SIG-M5 (cell line): Measurements from ENCODE around the gene ZNF43.
"Not testable (repeated sequence)": the region's sequence is repeated elsewhere in the genome, so short reads cannot be mapped to it uniquely, and the experiment has no call there.

ENCODE experiments used
- DNase-seq: peaks from one replicate; lab custom pipeline; 2025; lab: John Stamatoyannopoulos, UW

Gene ZNF43

DNA sequence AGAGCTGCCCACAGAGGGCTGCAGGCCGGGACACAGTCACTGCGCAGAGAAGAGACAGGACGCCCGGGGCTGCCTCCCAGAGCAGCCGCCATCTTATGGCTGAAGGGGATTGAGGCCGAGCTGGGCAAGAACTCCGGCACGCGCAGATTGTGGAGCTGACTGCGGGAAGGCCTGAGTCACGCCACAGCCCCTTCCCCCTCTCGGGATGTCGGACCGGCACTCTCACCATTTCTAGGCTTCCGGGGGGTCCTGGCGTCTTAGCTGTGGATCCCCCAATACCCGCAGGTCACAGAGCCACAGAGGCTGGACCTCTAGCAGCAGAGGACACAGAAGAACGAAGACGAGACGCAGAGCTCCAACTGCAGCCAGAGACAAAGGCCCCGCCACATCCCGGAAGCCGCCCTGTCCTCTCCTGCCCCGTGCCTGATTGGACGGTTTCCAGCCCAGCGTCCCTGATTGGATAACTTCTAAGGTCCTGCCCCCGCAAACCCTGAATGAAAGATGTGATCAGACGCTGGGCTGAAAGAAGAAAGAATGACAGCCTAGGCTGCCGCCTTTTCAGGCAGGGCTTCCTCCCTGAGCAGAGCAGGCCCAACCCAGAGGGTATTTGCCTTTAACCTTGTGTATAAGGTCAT lies at the start of gene ZNF43:
Gene ZNF43 (minus strand): TSS at position 373 of the 635 bp plus-strand sequence. CDS start 144 bp downstream, at position 229.
- no peak for DNase-seq

DNA sequence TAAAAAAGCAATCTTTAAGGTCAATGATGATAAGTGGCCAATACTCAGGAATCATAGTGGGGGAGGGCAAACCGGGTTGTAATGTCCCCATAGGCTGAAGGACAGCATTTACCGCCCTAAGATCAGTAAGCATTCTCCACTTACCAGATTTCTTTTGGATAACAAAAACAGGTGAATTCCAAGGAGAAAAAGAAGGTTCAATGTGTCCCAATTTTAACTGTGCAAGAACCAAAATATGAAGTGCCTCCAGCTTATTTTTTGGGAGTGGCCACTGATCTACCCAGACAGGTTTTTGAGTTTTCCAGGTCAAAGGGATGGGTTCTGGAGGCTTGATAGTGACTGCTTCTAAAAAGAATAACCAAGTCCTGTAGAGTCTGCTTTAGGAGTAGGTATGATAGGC lies 49.5 kb upstream of the ZNF43 start:
- DNase-seq: not testable (repeated sequence)

DNA sequence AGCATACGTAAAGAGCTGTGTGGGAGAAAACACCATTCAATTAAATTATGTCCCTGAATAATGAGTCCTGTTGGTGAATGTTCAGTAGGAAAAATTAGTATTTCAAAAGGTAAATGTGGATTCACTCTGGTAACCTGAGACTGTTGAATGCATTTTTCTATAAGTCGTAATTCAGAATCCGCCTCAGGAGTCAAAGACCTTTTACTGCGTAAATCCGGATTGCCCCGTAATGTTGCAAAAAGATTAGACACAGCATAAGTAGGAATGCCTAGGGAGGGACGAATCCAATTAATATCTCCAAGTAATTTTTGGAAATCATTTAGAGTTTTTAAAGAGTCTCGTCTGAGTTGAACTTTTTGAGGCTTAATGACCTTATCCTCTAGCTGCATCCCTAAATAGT lies 48.8 kb upstream of the ZNF43 start:
- DNase-seq: not testable (repeated sequence)

DNA sequence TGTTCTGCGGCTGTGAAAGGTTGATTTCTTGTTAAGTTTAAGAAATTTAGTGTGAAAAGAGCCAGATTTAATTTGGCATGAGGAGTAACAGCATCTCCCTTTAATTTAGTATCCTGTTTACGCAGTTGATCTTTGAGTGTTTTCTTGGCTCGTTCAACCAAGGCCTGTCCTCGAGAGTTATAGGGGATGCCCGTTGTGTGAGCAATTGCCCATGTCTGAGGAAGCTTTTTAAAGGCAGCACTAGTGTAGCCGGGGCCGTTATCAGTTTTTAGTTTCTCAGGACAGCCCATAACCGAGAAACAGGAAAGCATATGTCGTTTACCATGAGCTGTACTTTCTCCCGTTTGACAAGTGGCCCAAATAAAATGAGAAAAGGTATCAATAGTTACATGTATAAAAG lies 47.5 kb upstream of the ZNF43 start:
- no peak for DNase-seq

DNA sequence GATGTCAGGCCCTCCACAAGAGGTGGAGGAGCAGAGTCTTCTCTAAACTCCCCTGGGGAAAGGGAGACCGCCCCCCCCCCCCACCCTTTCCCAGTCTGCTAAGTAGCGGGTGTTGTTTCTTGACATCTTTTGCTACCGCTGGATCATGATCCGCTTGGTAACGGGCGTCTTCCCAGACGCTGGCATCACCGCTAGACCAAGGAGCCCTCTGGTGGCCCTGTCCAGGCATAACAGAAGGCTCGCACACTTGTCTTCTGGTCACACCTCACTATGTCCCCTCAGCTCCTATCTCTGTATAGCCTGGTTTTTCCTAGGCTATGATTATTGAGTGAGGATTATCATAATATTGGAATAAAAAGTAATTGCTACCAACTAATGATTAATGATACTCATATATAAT lies 44.8 kb upstream of the ZNF43 start:
- not testable (repeated sequence) for DNase-seq

DNA sequence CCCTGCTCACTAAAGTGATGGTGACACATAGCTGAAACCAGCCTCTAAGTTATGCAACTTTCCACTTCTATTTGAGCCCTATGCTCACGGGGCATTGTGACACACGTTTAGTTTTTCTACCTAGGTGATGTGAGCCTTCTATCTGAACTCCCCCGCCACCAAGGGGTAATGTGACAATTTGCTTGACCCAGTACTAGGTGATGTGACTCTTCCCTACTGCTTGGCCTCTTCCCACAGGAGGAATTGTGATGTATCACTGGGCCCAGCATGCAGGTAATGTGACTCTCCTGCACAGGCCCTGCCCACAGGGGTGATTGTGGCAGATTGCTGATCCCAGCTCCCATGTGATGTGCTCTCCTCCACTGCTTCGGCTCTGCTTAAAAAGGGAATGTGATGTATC lies 42.7 kb upstream of the ZNF43 start:
- no peak for DNase-seq

DNA sequence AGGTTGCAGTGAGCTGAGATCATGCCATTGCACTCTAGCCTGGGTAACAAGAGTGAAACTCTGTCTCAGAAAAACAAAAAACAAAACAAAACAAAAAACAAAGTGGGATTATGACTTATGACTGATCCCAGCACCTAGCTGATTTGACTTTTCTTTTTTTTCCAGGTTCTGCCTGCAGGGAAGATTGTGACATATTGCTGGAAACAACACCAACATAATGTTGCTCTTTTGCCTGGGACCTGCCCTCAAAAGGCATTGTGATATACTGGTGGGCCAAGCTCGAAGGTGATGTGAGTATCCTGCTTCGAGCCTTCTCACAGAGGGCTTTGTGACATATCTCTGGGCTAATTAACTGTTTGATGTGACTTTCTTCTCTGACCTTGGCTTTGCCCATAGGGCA lies 42.0 kb upstream of the ZNF43 start:
- DNase-seq: no peak

DNA sequence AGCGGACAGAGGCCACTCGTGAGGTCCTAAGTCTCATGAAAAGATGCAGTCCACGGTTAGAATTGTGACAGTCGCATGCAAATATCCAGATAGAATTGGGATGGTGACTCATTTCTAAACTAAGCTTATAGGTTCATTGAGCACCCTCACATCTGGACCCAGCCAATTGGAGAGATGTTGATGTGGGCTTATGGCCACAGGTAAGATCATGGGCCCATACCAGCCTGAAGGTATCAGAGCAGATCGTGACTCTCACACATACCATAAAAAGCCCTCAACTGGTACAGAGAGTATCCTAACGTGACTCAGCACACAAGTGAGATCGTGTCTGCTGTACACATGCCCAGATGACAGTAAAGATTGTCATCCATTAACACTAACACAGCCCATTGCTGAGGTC lies 40.6 kb upstream of the ZNF43 start:
- DNase-seq: not testable (repeated sequence)

DNA sequence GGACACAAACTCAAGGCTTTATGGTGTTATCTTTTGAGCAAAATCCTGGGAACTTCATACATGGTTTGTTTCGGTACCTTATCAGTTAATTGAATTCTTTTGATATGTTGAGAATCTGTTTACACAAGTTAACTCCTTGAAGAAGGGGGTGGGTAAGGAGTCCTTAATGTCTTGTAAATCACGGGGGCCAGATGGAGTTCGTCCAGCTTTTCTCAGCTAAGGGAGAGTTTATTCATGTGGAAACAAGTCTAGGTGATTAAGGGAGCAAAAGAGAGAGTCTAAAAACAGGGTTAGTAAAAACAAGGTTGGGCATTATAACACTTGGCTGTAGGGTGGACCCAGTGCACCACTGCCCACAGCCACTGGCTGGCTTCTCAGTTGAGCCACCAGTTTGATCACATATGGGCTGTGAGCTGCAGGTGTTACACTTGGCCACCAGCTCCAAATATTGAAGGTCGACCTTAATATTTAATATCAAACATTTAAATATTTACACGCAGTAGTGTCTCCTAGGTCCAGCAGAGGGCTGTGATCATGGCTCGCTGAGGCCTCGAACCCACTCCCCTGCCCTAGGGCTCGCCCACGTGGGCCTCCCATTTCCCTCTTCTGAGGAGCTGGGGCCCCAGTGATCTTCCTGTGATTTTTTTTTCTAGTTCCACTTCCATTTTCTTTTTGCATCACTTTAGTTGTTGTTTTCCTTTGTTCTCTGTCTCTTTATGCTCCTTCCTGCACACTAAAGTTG lies 21.0 kb upstream of the ZNF43 start:
- no peak for DNase-seq

DNA sequence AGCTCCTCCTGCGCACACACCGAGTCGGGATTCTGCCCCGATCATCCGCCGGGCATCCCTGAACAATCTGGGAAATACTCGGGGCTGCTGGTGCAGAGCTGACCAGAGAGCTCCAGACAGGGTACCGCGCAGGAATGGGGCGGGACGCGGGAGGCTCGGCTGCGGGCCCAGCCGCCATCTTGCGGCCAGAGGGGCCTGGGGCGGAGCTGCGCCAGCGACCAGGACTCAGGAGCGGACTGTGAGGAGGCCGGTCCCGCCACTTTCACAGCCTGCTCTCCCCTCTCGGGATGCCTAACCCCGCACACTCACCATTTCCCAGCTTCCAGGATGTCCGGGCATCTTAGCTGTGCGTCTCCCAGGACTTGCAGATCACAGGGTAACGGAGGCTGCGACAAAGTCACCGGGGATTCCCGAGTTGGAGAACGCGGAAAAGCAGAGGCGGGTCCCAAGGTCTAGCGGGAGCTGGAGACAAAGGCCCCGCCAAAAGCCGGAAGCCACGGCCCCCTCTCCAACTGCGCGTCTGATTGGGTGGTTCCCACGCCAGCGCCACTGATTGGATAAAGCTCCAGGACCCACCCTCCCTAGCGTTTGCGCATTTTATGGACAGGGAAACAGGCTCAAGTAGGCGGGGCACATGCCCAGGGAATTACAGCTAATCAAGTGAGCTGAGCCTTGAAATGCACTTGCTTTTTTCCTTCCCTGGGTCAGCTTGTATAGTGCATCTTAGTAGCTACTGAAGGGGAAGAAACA lies 15.8 kb upstream of the ZNF43 start:
- no peak for DNase-seq

DNA sequence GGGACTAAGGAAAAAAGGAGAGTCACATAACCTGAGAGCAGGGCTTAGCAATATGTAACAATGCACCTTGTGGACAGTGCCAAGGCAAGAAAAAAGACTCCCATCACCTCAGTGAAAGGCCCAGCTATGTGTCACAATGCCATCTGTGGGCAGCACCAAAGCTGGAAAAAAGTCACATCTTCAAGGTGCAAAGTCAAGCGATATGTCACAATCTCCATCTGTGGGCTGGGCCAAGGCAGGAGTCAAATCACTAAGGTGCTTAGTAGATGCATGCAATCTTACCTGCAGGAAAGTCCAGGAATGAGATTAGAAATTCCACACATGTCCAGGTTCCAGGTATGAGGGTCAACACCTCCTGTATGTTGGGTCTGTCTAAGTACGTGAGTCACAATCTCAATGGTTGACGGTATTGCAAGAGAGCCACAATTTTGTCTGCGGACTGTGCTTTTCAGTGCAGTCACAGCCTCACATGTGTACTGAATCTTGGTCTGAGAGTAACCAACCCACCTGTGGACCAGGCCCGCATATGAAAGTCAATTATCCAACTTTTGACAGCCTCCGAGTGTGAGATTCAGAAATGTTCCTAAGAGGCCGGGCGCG lies 14.8 kb upstream of the ZNF43 start:
- no peak for DNase-seq

DNA sequence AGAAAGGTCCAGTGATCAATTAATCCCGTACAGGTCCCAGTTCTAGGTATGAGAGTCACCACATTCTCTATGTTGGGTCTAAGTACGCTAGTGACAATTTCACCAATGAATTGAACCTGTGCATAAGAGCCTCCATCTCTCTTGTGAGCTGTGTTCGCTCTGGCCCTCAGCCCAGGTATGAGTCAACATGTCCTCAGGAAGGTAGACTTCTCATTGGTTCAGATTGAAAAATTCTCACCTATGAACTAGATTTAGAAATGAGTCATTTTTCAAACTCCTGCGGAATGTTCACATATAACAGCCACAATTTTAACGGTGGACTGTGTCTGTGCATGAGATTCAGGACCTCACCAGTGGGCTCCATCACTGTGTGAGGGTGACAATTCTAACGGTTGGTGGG lies 12.7 kb upstream of the ZNF43 start:
- DNase-seq: no peak

DNA sequence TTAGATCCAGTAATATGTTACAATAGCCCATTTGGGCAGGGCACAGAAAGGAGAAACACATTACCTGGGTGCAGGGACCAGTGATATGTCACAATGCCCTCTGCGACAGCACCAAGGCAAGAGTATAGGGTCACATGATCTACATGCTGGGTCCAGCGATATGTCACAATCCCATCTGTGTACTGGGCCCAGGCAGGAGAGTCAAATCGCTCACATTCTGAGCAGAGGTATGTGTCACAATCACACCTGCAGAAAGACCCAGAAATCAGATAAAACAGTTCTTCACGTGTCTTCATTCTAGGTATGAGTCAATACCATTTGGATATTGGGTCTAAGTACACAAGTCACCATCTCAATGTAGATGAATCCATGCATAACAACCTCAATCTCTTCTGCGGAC lies 7.1 kb upstream of the ZNF43 start:
- DNase-seq: no peak

DNA sequence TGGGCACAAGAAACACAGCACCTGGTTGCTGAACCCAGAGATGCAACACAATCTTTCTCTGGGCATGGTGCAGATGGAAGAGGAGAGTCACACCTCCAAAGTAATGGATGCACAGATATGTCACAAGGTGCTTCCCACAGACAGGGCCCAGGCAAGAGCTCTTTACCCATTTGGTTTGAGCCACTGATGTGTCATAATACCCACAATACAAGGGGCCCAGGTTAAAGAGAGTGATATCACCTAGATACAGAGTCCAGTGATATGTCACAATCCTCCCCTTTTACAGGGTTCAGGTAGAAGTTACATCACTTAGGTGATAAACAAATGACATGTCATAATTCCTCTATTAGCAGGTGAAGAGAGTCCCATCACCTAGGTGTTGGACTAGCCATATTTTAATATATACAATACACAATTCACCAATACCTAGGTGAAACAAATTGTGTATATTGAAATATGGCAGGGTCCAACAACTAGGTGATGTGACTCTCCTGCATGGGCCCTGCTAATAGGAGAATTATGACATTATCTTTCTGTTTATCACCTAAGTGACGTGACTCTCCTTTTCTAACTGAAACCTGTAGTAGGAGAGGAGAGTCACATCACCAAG lies 5.6 kb upstream of the ZNF43 start:
- DNase-seq: no peak

DNA sequence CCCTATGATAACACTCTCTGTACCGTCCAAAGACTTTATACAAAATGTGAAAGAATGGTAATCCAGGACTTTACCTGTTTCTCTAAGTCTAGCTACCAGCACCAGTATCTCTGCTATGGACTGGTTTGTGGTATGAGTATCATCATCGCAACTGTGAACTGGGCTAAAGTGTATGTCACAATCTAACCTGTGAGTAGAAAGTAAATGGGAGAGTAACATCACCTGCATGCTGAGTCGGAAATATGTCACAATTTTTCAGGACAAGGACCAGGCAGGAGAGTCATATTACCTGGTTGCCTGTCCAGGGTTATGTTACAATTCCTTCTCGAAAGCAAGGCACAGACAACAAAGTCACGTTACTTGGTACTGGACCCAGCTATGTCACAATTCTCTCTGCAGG lies 5.1 kb upstream of the ZNF43 start:
- DNase-seq: no peak

DNA sequence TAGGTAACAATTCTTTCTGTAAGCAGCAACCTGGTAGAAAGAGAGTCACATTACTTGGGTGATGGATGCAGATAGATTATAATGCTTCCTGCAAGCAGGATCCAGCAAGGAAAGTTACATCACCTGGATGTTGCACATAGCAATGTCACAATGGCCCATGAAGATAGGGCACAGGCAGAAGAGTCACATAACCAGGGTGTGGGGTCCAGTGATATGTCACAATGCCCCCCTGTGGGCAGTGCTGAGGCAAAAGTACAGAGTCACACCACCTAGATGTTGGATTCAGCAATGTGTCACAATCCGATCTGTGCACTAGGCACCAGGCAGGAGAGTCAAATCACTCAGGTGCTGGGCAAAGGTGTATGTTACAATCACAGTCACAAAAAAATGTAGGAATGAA lies 4.0 kb upstream of the ZNF43 start:
- DNase-seq: no peak

DNA sequence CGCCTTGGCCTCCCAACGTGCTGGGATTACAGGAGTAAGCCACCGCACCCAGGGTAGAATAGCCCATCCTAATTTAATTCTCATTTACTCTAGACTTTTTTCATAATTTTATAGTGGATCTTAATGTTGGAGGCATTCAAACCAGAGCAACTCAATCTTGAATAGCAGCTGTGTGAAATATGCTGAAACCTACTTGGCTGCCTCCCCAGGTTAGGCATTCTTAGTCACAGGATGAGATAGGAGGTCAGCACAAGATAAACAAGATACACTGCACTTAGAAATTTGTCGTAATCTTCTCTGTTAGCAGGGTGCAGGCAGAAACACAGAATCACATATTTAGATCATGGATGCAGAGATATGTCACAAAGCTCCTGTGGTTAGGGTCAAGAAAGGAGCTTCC lies 2.7 kb upstream of the ZNF43 start:
- DNase-seq: no peak

DNA sequence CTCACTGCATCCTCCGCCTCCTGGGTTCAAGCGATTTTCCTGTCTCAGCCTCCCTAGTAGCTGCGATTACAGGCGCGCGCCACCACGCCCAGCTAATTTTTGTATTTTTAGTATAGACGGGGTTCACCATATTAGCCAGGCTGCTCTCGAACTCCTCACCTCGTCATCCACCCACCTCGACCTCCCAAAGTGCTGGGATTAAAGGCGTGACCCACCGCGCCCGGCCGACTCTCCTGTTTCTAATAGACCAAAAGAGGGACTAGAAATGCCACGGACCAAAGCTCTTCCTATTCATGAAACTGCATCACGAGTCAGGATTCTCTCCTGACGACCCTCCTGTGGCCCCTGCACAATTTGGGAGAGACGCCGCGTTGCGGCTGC lies 563 bp downstream of the ZNF43 start:
- no peak for DNase-seq

DNA sequence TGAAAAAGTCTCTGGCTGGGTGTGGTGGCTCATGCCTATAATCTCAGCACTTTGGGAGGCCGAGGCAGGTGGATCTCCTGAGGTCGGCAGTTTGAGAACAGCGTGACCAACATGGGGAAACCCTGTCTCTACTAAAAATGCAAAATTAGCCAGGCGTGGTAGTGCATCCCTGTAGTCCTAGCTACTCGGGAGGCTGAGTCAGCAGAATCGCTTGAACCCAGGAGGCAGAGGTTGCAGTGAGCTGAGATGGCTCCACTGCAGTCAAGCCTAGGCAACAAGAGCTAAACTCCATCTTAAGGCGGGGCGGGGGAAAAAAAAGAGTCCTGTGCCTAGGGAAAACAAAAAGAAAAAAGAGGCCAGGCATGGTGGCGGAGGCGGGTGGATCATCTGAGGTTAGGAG lies 2.2 kb downstream of the ZNF43 start:
- no peak for DNase-seq

DNA sequence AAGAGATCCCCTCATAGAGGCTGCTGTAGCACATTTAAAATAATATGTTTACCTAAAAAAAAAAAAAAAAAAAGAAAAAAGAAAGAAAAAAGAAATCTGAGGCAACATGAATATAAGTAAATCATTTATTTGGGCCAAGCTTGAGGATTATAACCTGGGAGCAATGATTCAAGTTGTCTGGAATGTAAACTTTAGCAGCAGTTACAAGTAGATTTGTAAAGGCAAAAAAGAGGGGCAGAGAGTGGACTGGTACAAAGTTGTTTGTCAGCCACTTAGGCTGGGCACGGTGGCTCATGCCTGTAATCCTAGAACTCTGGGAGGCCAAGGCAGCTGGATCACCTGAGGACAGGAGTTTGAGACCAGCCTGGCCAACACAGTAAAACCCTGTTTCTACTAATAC lies 11.3 kb downstream of the ZNF43 start:
- DNase-seq: no peak

DNA sequence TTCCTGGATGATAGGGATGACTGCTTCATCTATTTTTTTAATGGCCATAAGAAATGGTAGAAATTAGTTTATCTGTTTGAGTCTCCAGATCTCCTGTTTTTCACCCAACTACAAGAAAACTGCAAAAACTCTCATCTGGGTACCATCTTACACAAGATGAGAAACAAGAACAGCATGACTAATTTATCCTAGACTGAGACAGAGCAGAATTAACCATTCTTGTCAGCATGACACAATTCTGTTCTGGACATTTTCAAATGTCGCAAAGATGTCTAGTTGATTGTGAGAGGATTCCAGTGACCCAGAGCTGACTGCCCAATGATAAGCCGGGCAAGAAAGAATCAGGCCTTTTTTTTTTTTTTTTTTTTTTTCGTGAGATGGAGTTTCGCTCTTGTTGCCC lies 12.8 kb downstream of the ZNF43 start:
- DNase-seq: no peak

DNA sequence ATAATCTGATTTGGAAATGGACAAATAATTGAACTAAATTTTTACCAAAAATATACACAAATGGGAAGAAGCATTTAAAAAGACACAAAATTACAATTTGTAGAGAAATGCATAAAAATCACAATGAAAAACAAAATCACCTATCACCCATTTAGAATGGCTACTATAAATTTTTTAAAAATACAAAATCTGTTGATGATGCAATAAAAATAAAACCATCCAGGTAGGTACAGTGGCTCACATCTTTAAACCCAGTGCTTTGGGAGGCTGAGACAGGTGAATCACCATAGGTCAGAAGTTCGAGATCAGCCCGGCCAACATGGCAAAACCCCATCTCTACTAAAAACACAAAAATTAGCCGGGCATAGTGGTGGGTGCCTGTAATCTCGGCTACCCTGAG lies 23.5 kb downstream of the ZNF43 start:
- DNase-seq: no peak
